IMR-90 (cell line): ENCODE data around the gene DUSP16.
"Not testable (repeated sequence)": the region's sequence is repeated elsewhere in the genome, so short reads cannot be mapped to it uniquely, and the experiment has no call there.

Experiments used
- FOS ChIP-seq: fragments of 150-350 bp; IDR thresholded peaks from 2 replicates; pipeline ENCODE4 v1.6.1; 2016; ENCODE audit warnings: low read depth, low read length
- MAFK ChIP-seq: IDR thresholded peaks from 2 replicates; pipeline ENCODE4 v1.6.1; 2012; ENCODE audit warnings: low read depth, low read length, improper control_type of control experiment
- MAZ ChIP-seq: IDR thresholded peaks from 2 replicates; pipeline ENCODE4 v1.6.1; 2012; ENCODE audit warnings: low read depth, mild to moderate bottlenecking, low read length, improper control_type of control experiment, moderate library complexity, borderline replicate concordance
- MXI1 ChIP-seq: IDR thresholded peaks from 2 replicates; pipeline ENCODE4 v1.6.1; 2012; ENCODE audit warnings: low read depth, mild to moderate bottlenecking, low read length, moderate library complexity, borderline replicate concordance
- POLR2A ChIP-seq: IDR thresholded peaks from 2 replicates; pipeline ENCODE4 v1.6.1; 2012; ENCODE audit warnings: mild to moderate bottlenecking, low read depth, low read length
- RAD21 ChIP-seq: IDR thresholded peaks from 2 replicates; pipeline ENCODE4 v1.6.1; 2012; ENCODE audit warnings: low read length, improper control_type of control experiment
- RFX5 ChIP-seq: IDR thresholded peaks from 2 replicates; pipeline ENCODE4 v1.8.0; 2012; ENCODE audit warnings: low read depth, mild to moderate bottlenecking, low read length, moderate library complexity
- USF2 ChIP-seq: fragments of 150-350 bp; IDR thresholded peaks from 2 replicates; pipeline ENCODE4 v1.6.1; 2017; ENCODE audit warnings: mild to moderate bottlenecking, antibody characterized with exemption, low read length, low read depth
- TF ChIP-seq, protein P1 (sequence below): conservative IDR thresholded peaks from 2 replicates; pipeline ENCODE4 v1.5.1; 2012; ENCODE audit warnings: mild to moderate bottlenecking, low read depth, low read length, improper control_type of control experiment

DNA sequence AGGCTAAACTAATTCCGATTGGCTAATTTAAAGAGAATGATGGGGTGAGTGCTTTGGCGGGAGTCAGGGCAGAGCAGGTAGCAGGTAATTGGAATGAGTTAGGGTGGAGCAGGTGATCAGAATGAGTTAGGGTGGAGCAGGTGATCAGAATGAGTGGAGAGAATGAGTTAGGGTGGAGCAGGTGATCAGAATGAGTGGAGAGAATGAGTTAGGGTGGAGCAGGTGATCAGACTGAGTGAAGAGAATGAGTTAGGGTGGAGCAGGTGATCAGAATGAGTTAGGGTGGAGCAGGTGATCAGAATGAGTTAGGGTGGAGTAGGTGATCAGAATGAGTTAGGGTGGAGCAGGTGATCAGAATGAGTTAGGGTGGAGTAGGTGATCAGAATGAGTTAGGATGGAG, 33.3 kb upstream of the DUSP16 start:
- TF ChIP-seq, protein P1, sequence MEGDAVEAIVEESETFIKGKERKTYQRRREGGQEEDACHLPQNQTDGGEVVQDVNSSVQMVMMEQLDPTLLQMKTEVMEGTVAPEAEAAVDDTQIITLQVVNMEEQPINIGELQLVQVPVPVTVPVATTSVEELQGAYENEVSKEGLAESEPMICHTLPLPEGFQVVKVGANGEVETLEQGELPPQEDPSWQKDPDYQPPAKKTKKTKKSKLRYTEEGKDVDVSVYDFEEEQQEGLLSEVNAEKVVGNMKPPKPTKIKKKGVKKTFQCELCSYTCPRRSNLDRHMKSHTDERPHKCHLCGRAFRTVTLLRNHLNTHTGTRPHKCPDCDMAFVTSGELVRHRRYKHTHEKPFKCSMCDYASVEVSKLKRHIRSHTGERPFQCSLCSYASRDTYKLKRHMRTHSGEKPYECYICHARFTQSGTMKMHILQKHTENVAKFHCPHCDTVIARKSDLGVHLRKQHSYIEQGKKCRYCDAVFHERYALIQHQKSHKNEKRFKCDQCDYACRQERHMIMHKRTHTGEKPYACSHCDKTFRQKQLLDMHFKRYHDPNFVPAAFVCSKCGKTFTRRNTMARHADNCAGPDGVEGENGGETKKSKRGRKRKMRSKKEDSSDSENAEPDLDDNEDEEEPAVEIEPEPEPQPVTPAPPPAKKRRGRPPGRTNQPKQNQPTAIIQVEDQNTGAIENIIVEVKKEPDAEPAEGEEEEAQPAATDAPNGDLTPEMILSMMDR, result not testable (repeated sequence)
- TF ChIP-seq MAZ, MXI1, RAD21, MAFK, USF2, RFX5, FOS, POLR2A: not testable (repeated sequence)
